AG04450 (cell line): ENCODE results near the gene EFCAB13. TPM values are rescaled to one million over a fixed set of nuclear protein-coding genes. Genes with fewer than 3 reads are reported as not detected.
"Not testable (repeated sequence)": the region's sequence is repeated elsewhere in the genome, so short reads cannot be mapped to it uniquely, and the experiment has no call there.

Experiments
- CTCF ChIA-PET: fragments of 300-600, 350-600 bp; formaldehyde crosslinking; extraction: SDS; loops from one replicate; lab custom pipeline; 2022; ENCODE audit warnings: antibody characterized with exemption, inconsistent platforms; lab: Charles Lee
- POLR2A ChIA-PET: fragments of 350-600 bp; formaldehyde crosslinking; extraction: SDS; loops from one replicate; lab custom pipeline; 2021; ENCODE audit warnings: antibody characterized with exemption, inconsistent platforms; lab: Yijun Ruan, JAX
- DNase-seq: peaks from one replicate; pipeline ENCODE4 v3.0.0-alpha.2; 2011; ENCODE audit warnings: low read depth, low spot score
- H3K27ac ChIP-seq: one replicate; pipeline ENCODE4 v1.5.1; 2012; ENCODE audit warnings: low read depth, low read length, control low read depth
- H3K27me3 ChIP-seq: one replicate; pipeline ENCODE4 v1.6.0; 2012; ENCODE audit warnings: low read length; ENCODE audit not compliant: control insufficient read depth, insufficient read depth
- H3K4me3 ChIP-seq: 2 replicates; pipeline ENCODE4 v1.5.1; 2011; ENCODE audit warnings: mild to moderate bottlenecking, low read depth, low read length, control low read depth
- H3K9me3 ChIP-seq: 2 replicates; pipeline ENCODE4 v1.5.1; 2012; ENCODE audit warnings: low read length; ENCODE audit not compliant: control insufficient read depth, insufficient read depth
- polyA plus RNA-seq: library from polyadenylated mRNA; depleted of rRNA; stranded (reverse); fragments of >200 nt; gene quantifications from 2 replicates; pipeline ENCODE4 v1.2.3, GENCODE V29; 2011
- TF ChIP-seq, protein P1 (sequence below): IDR thresholded peaks from 2 replicates; pipeline ENCODE4 v1.5.1; 2011; ENCODE audit warnings: low read depth, low read length, control low read depth, inconsistent platforms

Gene EFCAB13
- polyA plus RNA-seq, 1 experiment = 1.6 TPM

DNA sequence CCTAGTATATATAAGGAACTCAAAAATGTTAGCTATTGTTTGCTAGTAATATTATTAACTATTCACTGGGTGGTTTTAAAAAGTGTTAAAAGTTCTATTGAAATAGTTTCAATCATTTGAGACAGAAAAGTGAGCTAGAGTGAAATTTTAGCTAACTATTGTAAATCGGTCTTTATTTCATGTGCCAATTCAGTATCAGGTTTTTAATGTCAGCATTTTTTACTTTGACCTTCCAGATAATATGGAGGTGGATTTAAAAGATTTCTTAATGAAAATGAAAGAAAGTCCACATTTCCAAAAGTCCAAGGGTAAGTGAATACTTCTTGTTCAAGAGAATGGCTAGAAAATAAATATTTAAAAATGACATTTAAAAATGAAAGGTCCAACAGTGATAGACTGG is 90.9 kb downstream of the EFCAB13 start:
- Histone ChIP-seq H3K9me3 (no peaks in the 10 kb centered on the region), H3K4me3 (no peak overlapping the region), H3K27ac (no peak overlapping the region), H3K27me3 (no peaks in the 10 kb centered on the region)
- no peak for DNase-seq
- TF ChIP-seq, protein P1, sequence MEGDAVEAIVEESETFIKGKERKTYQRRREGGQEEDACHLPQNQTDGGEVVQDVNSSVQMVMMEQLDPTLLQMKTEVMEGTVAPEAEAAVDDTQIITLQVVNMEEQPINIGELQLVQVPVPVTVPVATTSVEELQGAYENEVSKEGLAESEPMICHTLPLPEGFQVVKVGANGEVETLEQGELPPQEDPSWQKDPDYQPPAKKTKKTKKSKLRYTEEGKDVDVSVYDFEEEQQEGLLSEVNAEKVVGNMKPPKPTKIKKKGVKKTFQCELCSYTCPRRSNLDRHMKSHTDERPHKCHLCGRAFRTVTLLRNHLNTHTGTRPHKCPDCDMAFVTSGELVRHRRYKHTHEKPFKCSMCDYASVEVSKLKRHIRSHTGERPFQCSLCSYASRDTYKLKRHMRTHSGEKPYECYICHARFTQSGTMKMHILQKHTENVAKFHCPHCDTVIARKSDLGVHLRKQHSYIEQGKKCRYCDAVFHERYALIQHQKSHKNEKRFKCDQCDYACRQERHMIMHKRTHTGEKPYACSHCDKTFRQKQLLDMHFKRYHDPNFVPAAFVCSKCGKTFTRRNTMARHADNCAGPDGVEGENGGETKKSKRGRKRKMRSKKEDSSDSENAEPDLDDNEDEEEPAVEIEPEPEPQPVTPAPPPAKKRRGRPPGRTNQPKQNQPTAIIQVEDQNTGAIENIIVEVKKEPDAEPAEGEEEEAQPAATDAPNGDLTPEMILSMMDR = no peak
- POLR2A ChIA-PET = interaction anchor here (0.6 kb wide), 1 partner anchor 389 kb away, joined by 3 read pairs; no protein-coding TSS in a partner anchor
- CTCF ChIA-PET = no interaction called here

DNA sequence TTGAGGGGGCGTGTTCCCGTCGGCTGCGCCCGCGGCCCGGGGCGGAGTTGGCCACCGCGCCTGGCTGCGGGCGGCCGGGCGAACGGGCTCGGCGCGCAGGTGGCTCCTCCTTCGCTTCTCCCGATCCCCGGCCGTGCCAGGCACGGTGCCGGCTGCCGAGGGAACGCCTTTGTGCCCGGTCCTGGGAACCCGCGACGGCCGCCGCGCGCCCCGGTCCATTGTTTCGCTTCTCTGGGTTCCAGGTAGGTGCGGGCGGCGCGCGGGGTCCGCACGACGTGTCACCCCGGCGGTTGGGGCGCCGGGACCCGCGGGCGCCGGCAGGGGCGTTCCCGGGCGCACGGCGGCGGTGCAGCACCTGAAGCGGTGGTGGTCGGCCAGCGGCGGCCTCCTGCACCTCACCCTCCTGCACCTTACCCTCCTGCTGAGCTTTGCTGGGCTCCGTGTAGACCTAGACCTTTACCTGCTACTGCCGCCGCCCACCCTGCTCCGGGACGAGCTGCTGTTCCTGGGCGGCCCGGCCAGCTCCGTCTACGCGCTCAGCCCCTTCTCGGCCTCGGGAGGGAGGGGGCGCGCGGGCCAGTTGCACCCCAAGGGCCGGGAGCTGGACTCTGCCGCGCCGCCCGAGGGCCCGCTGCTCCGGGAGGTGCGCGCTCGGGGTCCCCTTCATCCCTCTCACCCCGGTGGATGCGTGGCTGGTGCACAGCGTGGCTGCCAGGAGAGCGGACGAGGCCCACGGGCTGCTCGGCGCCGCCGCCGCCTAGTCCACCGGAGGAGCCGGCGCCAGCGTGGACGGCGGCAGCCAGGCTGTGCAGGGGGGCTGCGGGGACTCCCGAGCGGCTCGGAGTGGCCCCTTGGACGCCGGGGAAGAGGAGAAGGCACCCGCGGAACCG is 99.9 kb downstream of the EFCAB13 start:
- H3K9me3 ChIP-seq = no peaks in the 10 kb centered on the region
- TF ChIP-seq, protein P1 = no peak
- no peaks in the 10 kb centered on the region for H3K27me3 ChIP-seq
- peak overlapping the region; percentile 56 for H3K4me3 ChIP-seq
- ChIA-PET POLR2A (no interaction called here), CTCF (interaction anchor here (0.6 kb wide), 1 partner anchor 93 kb away, joined by 3 read pairs; no protein-coding TSS in a partner anchor)
- H3K27ac ChIP-seq = no peak overlapping the region
- DNase-seq = no peak

DNA sequence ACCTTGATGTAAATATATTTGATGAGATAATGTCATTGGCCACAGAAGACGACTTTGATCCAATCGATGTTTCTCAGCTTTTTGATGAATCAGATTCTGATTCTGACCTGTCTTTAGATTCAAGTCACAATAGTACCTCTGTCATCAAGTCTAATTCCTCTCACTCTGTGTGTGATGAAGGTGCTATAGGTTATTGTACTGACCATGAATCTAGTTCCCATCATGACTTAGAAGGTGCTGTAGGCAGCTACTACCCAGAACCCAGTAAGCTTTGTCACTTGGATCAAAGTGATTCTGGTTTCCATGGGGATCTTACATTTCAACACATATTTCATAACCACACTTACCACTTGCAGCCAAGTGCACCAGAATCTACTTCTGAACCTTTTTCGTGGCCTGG is 101.5 kb downstream of the EFCAB13 start:
- H3K27ac ChIP-seq, DNase-seq, H3K4me3 ChIP-seq, CTCF ChIA-PET, POLR2A ChIA-PET, H3K9me3 ChIP-seq, H3K27me3 ChIP-seq: not testable (repeated sequence)

DNA sequence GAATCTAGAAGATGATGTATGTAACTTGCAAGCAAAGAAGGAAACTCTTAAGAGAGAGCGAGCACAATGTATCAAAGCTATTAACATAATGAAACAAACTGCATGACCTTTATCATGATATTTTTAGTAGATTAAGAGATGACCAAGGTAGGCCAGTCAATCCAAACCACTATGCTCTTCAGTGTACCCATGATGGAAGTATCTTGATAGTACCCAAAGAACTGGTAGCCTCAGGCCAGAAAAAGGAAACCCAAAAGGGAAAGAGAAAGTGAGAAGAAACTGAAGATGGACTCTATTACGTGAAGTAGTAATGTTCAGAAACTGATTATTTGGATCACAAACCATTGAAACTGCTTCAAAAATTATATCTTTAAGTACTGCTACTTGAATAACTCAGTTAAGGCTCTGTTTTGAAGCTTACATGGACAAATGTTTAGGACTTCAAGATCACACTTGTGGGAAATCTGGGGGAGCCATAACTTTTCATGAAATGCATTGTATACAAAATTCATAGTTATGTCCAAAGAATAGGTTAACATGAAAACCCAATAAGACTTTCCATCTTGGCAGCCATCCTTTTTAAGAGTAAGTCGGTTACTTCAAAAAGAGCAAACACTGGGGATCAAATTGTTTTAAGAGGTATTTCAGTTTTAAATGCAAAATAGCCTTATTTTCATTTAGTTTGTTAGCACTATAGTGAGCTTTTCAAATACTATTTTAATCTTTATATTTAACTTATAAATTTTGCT is 102.3 kb downstream of the EFCAB13 start:
- H3K4me3 ChIP-seq, CTCF ChIA-PET, DNase-seq, H3K9me3 ChIP-seq, H3K27ac ChIP-seq, H3K27me3 ChIP-seq, POLR2A ChIA-PET: not testable (repeated sequence)

DNA sequence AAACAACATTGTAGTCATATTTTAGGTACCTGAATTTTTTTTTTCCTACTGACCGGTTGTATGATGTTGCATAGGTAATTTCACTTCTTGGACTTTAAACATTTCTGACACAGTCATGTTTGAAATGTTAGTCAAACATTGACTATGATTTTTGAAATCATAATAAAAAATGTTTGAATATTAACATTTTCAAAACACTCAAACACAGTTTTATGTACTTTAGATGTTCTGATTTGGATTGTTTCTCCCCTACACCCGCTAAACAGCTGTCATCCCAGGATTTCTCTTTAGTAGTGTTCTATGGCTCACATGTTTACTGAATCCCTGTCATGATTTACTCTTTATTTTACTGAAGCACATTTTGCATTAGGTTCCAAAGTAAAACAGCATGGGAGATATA is 104.2 kb downstream of the EFCAB13 start:
- Histone ChIP-seq H3K27ac (no peak overlapping the region), H3K27me3 (no peaks in the 10 kb centered on the region), H3K9me3 (no peaks in the 10 kb centered on the region), H3K4me3 (no peak overlapping the region)
- TF ChIP-seq, protein P1 = no peak
- CTCF ChIA-PET = no interaction called here
- POLR2A ChIA-PET = no interaction called here
- no peak for DNase-seq

DNA sequence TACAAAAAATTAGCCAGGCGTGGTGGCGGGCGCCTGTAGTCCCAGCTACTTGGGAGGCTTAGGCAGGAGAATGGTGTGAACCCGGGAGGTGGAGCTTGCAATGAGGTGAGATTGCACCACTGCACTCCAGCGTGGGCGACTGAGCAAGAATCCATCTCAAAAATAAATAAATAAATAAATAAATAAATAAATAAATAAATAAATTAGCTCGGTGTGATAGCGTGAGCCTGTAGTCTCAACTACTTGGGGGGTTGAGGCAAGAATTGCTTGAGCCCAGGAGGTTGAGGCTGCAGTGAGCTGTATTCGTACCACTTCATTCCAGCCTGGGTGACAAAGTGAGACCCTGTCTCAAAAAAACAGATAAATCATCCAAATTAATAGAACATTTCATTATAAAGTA is 108.5 kb downstream of the EFCAB13 start:
- H3K27me3 ChIP-seq, H3K4me3 ChIP-seq, H3K9me3 ChIP-seq, POLR2A ChIA-PET, DNase-seq, H3K27ac ChIP-seq, CTCF ChIA-PET: not testable (repeated sequence)
